GM21423 (cell line): ENCODE measurements around the gene WDFY2.
"Not testable (repeated sequence)": the region's sequence is repeated elsewhere in the genome, so short reads cannot be mapped to it uniquely, and the experiment has no call there.

Experiments
- ATAC-seq: cut with Tn5 transposase; IDR thresholded peaks from one replicate; pipeline ENCODE4 v1.9.1; 2021; ENCODE audit warnings: mild to moderate bottlenecking, moderate library complexity; ENCODE audit not compliant: unreplicated experiment

WDFY2 gene

GRCh38 chr13:51628059-51628852, 44.0 kb downstream of the WDFY2 start:
- no peak for ATAC-seq

- no peak for ATAC-seq
Measured at GRCh38 chr13:51629491-51630287, 45.4 kb downstream of the WDFY2 start.

- no peak for ATAC-seq
Measured at GRCh38 chr13:51630288-51630615, 46.0 kb downstream of the WDFY2 start.

- no peak for ATAC-seq
Measured at GRCh38 chr13:51632591-51633362, 48.5 kb downstream of the WDFY2 start.

- ATAC-seq, result no peak
Measured at GRCh38 chr13:51635137-51635878, 51.0 kb downstream of the WDFY2 start.

GRCh38 chr13:51636349-51636890, 52.2 kb downstream of the WDFY2 start:
- no peak for ATAC-seq

- ATAC-seq, result no peak
Measured at GRCh38 chr13:51637852-51638215, 53.6 kb downstream of the WDFY2 start.

- ATAC-seq, result no peak
Measured at GRCh38 chr13:51638216-51638871, 54.1 kb downstream of the WDFY2 start.

GRCh38 chr13:51639171-51639570, 54.9 kb downstream of the WDFY2 start:
- no peak for ATAC-seq

GRCh38 chr13:51640696-51641095, 56.4 kb downstream of the WDFY2 start:
- not testable (repeated sequence) for ATAC-seq

- ATAC-seq, result no peak
Measured at GRCh38 chr13:51643105-51643881, 59.0 kb downstream of the WDFY2 start.

- ATAC-seq, result no peak
Measured at GRCh38 chr13:51643882-51644281, 59.6 kb downstream of the WDFY2 start.

GRCh38 chr13:51644654-51645053, 60.4 kb downstream of the WDFY2 start:
- no peak for ATAC-seq

GRCh38 chr13:51645154-51645650, 60.9 kb downstream of the WDFY2 start:
- ATAC-seq, result no peak

- ATAC-seq, result no peak
Measured at GRCh38 chr13:51645761-51646670, 61.8 kb downstream of the WDFY2 start.

- no peak for ATAC-seq
Measured at GRCh38 chr13:51647067-51647466, 62.8 kb downstream of the WDFY2 start.

- ATAC-seq, result not testable (repeated sequence)
Measured at GRCh38 chr13:51652193-51652592, 67.9 kb downstream of the WDFY2 start.
